COLO829 (cell line): Measurements from ENCODE around the gene TAF6L.
A peak's percentile ranks its signal among the peaks of the same experiment; 100 is the strongest.
"Not testable (repeated sequence)": the region's sequence is repeated elsewhere in the genome, so short reads cannot be mapped to it uniquely, and the experiment has no call there.

ENCODE experiments used
- DNase-seq: peaks from one replicate; pipeline ENCODE4 v3.0.0; 2012; ENCODE audit warnings: low spot score

TAF6L gene

DNA sequence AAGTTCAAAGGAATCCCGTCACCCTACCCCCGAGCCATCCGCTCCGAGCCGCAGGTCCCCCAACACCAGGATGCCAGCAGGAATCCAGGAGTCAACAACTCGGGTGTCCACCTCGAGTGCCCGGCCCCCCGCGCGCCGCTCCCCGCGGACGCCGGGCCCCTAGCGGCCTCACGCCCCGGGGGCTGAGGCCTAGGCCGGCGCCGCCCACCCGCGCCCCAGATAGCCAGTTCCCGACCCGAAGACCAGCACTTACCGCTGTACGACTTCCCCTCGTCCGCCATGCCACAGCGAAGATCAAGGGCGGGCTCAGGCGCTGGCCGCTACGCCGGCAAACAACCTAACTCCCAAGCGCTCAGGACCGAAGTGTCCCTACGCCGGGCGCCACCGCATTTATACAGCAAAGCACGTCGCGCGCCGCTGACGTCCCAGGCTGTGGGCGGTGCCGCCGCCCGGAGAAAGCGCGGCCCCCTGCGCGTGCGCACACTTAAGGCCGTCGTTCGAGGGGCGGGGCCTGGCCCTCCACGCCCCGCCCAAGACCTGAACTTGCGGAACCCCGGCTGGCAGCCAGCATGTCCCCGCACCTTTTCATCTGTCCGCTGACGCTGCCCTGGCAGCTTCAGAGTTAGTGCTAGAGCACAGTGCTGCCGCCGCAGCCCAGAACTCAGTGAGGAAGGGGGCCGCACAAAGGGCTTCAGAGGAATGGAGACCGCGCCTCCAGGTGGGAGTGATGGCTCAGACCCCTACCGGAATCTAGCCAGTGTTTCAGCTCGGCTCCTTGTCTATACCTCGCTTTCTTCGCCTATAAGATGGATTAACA lies 34.1 kb downstream of the TAF6L start, which contains the start of gene NXF1:
Gene NXF1, minus strand, starts transcription at position 365 of the 817 bp plus-strand sequence. Its CDS starts 84 bp downstream, at position 281.
- DNase-seq, result peak; percentile 97

DNA sequence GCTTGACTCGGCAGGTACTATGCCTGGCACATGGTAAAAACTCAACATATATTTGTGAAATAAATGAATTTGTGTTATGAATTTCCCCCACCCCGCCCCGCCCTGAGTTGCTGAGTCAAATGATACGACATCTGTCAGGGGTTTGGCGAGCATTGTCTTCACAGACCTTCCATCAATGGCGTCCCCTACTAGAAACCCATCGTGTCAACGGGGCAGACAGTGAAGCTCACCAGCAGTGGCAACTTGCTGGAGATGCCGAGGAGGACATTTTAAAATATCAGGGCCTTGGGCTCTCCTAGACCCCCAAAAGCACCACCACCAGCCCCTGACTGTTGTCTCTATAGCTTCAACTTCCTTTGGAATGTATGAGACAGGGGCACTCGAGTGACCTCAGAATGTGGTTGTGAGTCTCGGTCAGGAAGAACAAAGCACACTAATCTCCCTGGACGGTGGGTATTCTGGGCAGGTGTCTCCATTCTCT lies 34.8 kb downstream of the TAF6L start:
- DNase-seq, result no peak

DNA sequence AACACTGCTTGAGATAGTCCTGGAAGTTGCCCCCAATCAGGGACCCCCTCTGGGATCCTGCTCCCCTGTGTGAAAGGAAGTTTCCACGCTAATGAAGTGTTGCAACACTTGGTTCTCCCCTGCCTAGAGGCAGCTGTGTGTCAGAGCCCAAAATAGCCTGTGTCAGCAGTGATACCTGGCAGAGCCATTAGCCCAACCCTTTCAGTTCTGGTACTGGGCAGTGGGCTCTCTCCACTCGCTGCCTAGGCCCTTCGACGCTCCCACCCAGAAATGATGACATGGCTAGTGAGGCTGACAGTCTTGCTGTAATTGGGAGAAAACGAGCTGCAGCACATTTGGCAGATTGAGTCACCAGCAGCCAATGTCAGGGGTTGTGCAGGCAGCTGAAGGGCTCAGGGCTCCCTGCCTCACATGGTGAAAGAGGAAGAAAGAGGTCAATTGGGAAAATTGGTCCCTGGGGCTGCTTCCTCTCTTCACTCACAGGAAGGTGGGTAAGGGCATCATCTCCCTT lies 35.5 kb downstream of the TAF6L start:
- DNase-seq, result no peak

DNA sequence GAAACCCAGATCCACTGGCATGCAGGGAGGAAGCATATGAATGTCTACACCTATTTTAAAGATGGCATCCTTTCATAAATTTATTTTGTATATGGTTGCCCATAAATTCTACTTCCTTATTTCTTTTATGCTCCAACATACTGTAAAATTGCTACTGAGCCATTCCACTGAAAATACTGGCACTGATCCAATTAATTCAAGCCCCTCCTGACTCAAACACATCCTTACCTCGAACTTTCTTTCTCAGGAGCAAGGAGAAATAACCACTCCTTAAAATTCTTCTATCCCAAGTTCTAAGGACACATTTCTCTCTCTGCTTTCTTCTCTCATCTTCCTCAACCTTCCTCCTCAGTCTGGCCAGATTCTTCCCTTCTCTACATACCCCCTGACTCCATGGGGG lies 39.6 kb downstream of the TAF6L start:
- no peak for DNase-seq

DNA sequence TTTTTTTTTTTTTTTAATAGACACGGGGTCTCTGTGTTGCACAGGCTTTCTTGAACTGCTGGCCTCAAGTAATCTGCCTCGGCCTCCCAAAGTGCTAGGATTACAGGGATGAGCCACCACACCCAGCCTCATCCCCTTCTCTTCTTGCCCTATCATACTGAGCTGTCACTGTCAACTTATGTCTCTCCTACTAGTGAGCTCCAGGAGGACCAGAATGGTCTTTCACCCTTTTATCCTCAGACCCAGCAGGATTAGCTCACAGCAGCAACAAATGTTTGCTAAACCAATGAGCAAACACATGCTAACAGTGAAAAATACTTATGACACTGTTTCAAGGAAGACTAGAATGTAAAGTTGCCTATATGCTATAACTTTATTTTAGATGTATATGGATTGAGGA lies 40.5 kb downstream of the TAF6L start:
- no peak for DNase-seq

DNA sequence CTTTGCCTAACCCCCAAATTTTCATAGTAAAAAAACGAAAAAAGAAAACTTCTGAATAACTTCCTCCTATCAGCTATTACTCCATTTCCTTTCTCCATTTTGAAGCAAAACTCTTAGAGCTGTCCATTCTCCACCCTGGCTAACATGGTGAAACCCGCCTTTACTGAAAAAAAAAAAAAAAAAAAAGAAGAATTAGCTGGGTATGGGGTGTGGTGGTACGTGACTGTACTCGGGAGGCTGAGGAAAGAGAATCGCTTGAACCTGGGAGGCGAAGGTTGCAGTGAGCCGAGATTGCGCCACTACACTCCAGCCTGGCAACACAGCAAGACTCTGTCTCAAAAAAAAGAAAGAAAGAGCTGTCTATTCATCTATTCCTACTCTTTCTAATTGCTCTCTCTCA lies 45.4 kb downstream of the TAF6L start:
- no peak for DNase-seq

DNA sequence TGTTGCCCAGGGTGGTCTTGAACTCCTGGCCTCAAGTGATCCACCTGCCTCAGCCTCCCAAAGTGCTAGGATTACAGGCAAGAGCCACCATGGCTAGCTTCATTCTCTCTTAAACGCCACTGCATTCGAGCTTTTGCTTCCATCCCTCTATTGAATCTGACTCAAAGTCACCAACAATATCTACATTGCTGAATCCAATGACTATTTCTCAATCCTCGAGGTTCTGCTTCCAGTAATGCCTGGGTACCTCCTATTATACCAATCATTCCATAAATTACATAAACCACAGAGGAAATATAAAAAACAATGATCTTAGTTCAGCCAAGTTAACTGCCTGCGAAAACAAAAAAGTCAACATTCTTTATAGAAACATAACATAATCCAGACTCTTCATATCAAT lies 45.9 kb downstream of the TAF6L start:
- no peak for DNase-seq

DNA sequence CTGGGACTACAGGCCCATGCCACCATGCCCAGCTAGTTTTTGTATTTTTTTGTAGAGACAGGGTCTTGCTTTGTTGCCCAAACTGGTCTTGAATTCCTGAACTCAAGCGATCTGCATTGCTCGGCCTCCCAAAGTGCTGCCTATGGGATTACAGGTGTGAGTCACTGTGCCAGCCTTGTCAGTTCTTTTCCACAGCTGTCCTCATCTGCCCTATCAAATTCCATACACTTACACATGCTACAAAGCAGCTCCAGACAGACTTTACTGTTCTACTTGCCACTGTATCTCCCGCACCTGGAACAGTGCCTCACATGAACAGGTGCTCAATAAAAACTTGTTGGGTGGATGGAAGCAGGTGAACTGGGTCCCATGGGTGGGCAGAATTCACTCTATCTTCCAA lies 52.5 kb downstream of the TAF6L start:
- DNase-seq, result no peak

DNA sequence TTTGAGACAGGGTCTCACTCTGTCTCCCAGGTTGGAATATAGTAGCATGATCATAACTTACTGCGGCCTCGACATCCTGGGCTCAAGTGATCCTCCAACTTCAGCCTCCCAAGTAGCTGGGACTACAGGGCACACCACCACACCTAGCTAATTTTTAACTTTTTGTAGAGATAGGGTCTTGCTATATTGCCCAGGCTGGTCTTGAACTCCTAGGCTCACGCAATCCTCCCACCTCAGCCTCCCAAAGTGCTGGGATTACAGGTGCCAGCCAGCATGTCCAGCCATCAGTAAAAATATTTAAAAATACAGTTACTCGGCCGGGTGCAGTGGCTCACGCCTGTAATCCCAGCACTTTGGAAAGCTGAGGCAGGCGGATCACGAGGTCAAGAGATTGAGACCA lies 56.9 kb downstream of the TAF6L start:
- not testable (repeated sequence) for DNase-seq

DNA sequence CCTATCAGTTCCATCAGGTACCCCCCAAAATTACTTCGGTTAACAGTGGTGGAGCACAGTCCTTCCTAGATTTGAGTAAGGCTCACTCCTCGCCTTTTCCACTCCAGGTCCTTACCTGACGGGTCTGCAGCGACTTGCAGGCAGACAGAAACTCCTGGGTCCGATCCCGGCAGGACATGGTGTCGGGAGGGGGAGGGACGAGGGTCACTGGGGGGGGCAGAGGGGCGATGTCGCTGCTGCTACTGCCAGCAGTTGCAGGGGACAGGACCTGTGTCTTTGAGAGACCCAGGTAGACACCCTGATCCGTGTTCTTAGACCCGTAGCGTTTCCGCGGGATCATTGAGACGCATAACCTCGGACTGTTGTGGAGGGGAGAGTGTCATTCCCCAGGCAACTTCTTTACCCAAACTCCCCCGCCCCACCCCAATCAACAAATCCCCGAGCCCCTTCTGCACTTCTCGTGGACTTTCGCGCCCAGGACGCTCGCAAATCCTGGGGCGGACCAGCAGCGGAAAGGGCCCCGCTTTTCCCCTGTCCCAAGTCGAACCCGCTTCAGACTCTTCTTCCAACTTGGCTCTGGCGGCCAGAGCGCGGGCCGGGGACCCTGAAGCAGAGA lies 59.8 kb downstream of the TAF6L start:
- no peak for DNase-seq

DNA sequence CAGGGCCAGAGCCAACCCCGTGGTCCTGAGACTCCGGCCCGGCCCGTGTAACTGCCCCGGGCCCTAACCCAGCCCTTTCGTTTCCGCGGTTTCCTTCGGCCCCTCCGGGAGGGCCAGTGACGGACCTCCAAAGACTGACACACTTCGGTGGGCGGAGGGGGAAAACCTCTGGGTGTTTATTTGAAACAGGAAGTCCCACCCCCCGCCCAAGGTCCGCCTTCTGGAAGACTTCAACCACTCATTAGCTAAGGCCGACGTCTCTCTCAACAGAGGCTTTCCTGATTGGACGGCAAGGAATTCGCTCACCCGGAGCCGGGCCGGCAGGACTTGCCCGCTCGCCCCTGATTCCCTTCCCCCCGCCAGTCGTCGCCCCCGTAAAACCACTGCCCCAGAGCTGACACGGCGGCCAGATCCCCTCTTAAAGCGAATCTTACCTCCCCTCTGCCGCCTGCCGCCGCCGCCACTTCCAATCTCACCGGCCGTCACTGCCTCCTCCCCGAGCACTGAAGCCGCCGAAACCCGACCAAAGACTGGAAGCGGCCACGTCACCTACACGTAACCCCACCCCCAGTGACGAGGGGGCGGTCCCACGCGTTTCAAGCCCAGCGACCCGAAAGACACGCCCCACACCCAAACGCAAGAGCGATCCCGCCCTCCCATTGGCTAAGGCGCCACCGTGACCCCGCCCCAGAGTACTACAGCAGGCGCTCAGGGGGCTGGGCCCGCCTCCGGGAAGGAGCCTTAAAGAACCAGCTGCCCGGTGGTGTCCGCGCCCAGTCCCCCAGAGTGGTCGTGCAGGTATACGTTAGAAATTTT lies 60.5 kb downstream of the TAF6L start, which contains the start of gene STX5:
Gene STX5, minus strand, starts transcription at position 532 of the 816 bp plus-strand sequence. CDS start 808 bp downstream, outside the sequence.
- peak; percentile 98 for DNase-seq

DNA sequence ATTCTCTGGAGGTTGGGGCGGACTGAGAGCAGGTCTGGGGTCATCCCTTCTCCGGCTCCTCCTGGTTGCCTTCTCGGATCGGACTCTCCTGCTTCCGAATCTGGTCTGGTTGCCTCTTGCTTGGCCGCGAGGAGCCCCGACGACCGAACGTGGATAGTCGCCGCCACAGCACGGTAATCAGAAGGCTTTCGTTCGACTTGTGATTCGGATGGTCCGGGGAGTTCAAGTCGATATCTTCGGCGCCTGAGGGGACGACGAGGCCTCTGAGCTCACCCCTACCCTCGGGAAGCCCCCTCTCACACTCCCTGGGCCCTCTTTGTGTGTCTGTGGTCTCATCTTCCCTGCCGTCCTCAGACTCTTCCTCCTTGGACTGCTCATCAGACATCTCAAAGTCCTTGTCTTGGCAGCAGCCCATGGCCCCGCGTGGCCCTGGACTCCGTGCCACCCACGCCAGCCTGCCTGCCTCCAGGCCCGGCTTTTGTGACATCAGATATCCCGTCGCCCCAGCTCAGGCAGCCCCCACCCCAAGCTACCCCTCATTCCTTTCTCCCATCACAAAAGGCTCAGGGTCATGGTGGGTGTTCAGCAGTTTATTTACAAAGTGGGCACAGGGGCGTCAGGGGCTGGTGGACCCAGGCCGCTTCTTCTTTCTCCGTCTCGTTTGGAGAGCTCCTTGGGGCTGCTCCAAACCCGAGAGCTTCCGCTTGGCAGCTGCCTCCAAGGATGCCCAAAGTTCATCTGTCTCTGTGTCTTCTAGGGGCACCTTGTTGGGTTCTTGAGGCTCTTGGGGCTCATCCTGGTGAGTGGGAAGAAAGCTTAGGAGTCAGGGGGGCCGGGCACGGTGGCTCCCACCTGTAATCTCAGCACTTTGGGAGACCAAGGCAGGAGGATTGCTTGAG lies 61.4 kb downstream of the TAF6L start, which contains the start of gene TEX54:
Gene TEX54, minus strand, starts transcription at position 506 of the 899 bp plus-strand sequence.
- no peak for DNase-seq

DNA sequence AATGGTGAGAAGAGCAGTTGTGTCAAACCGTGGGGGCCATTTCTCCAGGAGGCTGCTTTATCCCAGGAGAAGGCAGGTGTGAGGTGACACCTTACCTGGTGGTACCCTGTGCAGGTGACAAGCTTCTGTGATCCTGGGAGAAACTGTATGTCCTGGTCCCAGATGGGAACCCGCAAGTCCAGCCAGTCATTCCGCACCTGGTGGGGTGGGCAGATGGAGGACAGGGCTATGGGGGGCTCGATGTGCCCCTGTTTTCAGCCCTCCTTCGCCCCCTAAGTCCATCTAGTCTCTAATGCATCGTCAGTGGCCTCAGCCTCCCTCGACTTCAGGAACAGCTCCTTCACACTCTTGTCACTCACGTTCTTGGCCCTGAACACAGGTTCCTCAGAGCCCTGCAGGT lies 64.1 kb downstream of the TAF6L start:
- DNase-seq, result no peak
